C4-2B (cell line): ENCODE measurements around the gene COG1.

ENCODE experiments used
- H3K27ac ChIP-seq: fragments of 450-650 bp; 2 replicates; pipeline ENCODE4 v1.5.1; 2017
- CTCF ChIP-seq: fragments of 450-650 bp; conservative IDR thresholded peaks from 2 replicates; pipeline ENCODE4 v1.5.1; 2017; ENCODE audit warnings: mild to moderate bottlenecking
- ZFX ChIP-seq: fragments of 450-650 bp; IDR thresholded peaks from 2 replicates; pipeline ENCODE4 v1.6.1; 2017

COG1 gene

GRCh38 chr17:73232587-73233373 is 39.9 kb downstream of the COG1 start:
- TF ChIP-seq ZFX (no peak), CTCF (no peak)
- peak overlapping the region; percentile 91 for H3K27ac ChIP-seq

- H3K27ac ChIP-seq = no peak overlapping the region
- TF ChIP-seq CTCF (no peak), ZFX (no peak)
These were observed 41.9 kb downstream of the COG1 start for GRCh38 chr17:73234736-73235135.

- no peak overlapping the region for H3K27ac ChIP-seq
- no peak for TF ChIP-seq CTCF
- TF ChIP-seq ZFX = no peak
These were observed 44.9 kb downstream of the COG1 start for GRCh38 chr17:73237714-73238113.

- H3K27ac ChIP-seq = no peak overlapping the region
- TF ChIP-seq ZFX (no peak), CTCF (no peak)
These were observed 47.7 kb downstream of the COG1 start for GRCh38 chr17:73240561-73240960.

GRCh38 chr17:73247726-73248125 is 54.9 kb downstream of the COG1 start:
- H3K27ac ChIP-seq = no peak overlapping the region
- TF ChIP-seq CTCF (peak; percentile 16), ZFX (no peak)

GRCh38 chr17:73248532-73248931 is 55.7 kb downstream of the COG1 start:
- TF ChIP-seq ZFX (no peak), CTCF (no peak)
- no peak overlapping the region for H3K27ac ChIP-seq

- no peak overlapping the region for H3K27ac ChIP-seq
- no peak for TF ChIP-seq ZFX
- TF ChIP-seq CTCF = no peak
These were observed 56.8 kb downstream of the COG1 start for GRCh38 chr17:73249700-73250099.
